H1 (cell line): ENCODE measurements around the gene MEIS3. TPM values are rescaled to one million over a fixed set of nuclear protein-coding genes. Genes with fewer than 3 reads are reported as not detected.

ENCODE experiments used
- CTCF ChIA-PET: fragments of 300-600 bp; sonication (Branson Sonifier 250); formaldehyde crosslinking; loops from one replicate; lab custom pipeline; 2021; ENCODE audit not compliant: partially characterized antibody; lab: Charles Lee
- POLR2A ChIA-PET: fragments of 300-600 bp; sonication (Branson Sonifier 250); formaldehyde crosslinking; loops from one replicate; lab custom pipeline; 2021; ENCODE audit warnings: inconsistent platforms; ENCODE audit not compliant: partially characterized antibody; lab: Charles Lee
- DNase-seq, 2 experiments: peaks; one replicate each; pipeline versions ENCODE4 v3.0.0 to v3.0.0-alpha.2; 2010 to 2022; ENCODE audit warnings: low spot score in 2 of 2, low read depth in 1 of 2, mixed read lengths in 1 of 2
- FAIRE-seq: peaks from 2 replicates; lab custom pipeline; 2011; peaks lifted over from hg19 to GRCh38; lab: Jason Lieb, UNC
- H2AFZ ChIP-seq: 2 replicates; pipeline ENCODE4 v1.8.1; 2012; ENCODE audit warnings: low read length, inconsistent platforms
- H2AK5ac ChIP-seq: 2 replicates; pipeline ENCODE4 v1.6.1; 2013; ENCODE audit warnings: low read depth, low read length
- H2BK120ac ChIP-seq: replicated peaks from 2 replicates; pipeline ENCODE3; 2013; ENCODE audit warnings: low read depth, low read length, inconsistent platforms
- H2BK12ac ChIP-seq: 2 replicates; pipeline ENCODE4 v1.6.1; 2013; ENCODE audit warnings: low read depth, low read length
- H2BK15ac ChIP-seq: 2 replicates; pipeline ENCODE4 v1.6.1; 2013; ENCODE audit warnings: low read length
- H2BK20ac ChIP-seq: 2 replicates; pipeline ENCODE4 v1.6.1; 2013; ENCODE audit warnings: low read length
- H2BK5ac ChIP-seq: 2 replicates; pipeline ENCODE4 v1.6.1; 2013; ENCODE audit warnings: low read depth, low read length
- H3K14ac ChIP-seq: 2 replicates; pipeline ENCODE4 v1.6.1; 2013; ENCODE audit warnings: inconsistent platforms; ENCODE audit not compliant: insufficient read length
- H3K18ac ChIP-seq: 2 replicates; pipeline ENCODE4 v1.6.1; 2013; ENCODE audit warnings: low read length; ENCODE audit errors: extremely low read depth
- H3K23ac ChIP-seq: 2 replicates; pipeline ENCODE4 v1.6.1; 2013; ENCODE audit warnings: inconsistent platforms; ENCODE audit not compliant: insufficient read length
- H3K23me2 ChIP-seq: 2 replicates; pipeline ENCODE4 v1.6.1; 2013; ENCODE audit warnings: low read depth, low read length
- H3K27ac ChIP-seq: 2 replicates; pipeline ENCODE4 v1.6.1; 2011; ENCODE audit warnings: low read depth, low read length, inconsistent platforms
- H3K27me3 ChIP-seq, 4 experiments: replicated peaks in 1 of 4; 1 replicate in 1 of 4; 2 replicates in 3 of 4; pipeline versions ENCODE4 v1.6.1 to v1.8.1; 2011 to 2013; ENCODE audit warnings: low read length in 3 of 4, mild to moderate bottlenecking in 3 of 4, inconsistent platforms in 2 of 4, mixed read lengths in 2 of 4, moderate library complexity in 1 of 4; ENCODE audit not compliant: control insufficient read depth in 3 of 4, insufficient read depth in 3 of 4; ENCODE audit errors: extremely low read depth in 1 of 4
- H3K36me3 ChIP-seq, 4 experiments: 2 replicates each; pipeline versions ENCODE4 v1.6.1 to v1.8.1; 2011 to 2013; ENCODE audit warnings: mild to moderate bottlenecking in 4 of 4, low read length in 3 of 4, moderate library complexity in 2 of 4, control low read depth in 1 of 4, inconsistent platforms in 1 of 4; ENCODE audit not compliant: insufficient read depth in 4 of 4, control insufficient read depth in 2 of 4
- H3K4ac ChIP-seq: replicated peaks from 2 replicates; pipeline ENCODE3; 2013; ENCODE audit warnings: low read length, low read depth, mixed read lengths, inconsistent platforms; ENCODE audit not compliant: insufficient read length
- H3K4me1 ChIP-seq, 4 experiments: replicated peaks in 1 of 4; 1 replicate in 1 of 4; 2 replicates in 3 of 4; pipeline versions ENCODE4 v1.6.1 to v1.8.1; 2011 to 2013; ENCODE audit warnings: low read length in 3 of 4, inconsistent platforms in 2 of 4, mixed read lengths in 1 of 4; ENCODE audit not compliant: insufficient read depth in 4 of 4, control insufficient read depth in 3 of 4
- H3K4me2 ChIP-seq, 2 experiments: 2 replicates each; pipeline versions ENCODE4 v1.6.1 to v1.8.1; 2011 to 2013; ENCODE audit warnings: low read depth in 2 of 2, low read length in 2 of 2, control low read depth in 1 of 2, inconsistent platforms in 1 of 2, mild to moderate bottlenecking in 1 of 2; ENCODE audit not compliant: insufficient read depth in 1 of 2
- H3K4me3 ChIP-seq, 4 experiments: fragments of 200-600, 300-600 bp in 1 of 4; sonication (generic), shearing (Covaris generic), sonication (Bioruptor Twin) in 1 of 4; 2 replicates each; pipeline versions ENCODE4 v1.5.1 to v1.8.1; 2011 to 2016; ENCODE audit warnings: low read length in 4 of 4, low read depth in 3 of 4, control low read depth in 2 of 4, inconsistent platforms in 2 of 4, mild to moderate bottlenecking in 2 of 4, mixed read lengths in 1 of 4, moderate library complexity in 1 of 4; ENCODE audit not compliant: insufficient read depth in 2 of 4; ENCODE audit errors: extremely low read depth in 1 of 4
- H3K56ac ChIP-seq: replicated peaks from 2 replicates; pipeline ENCODE3; 2013; ENCODE audit warnings: low read depth, mild to moderate bottlenecking, mixed read lengths, low read length, inconsistent platforms; ENCODE audit not compliant: insufficient read length
- H3K79me1 ChIP-seq: 2 replicates; pipeline ENCODE4 v1.6.1; 2013; ENCODE audit warnings: low read depth, low read length, control low read depth
- H3K79me2 ChIP-seq, 2 experiments: 2 replicates each; pipeline versions ENCODE4 v1.6.1 to v1.8.1; 2012 to 2013; ENCODE audit warnings: low read length in 2 of 2, mild to moderate bottlenecking in 2 of 2, inconsistent platforms in 1 of 2; ENCODE audit not compliant: insufficient read depth in 2 of 2, control insufficient read depth in 1 of 2
- H3K9ac ChIP-seq, 4 experiments: replicated peaks in 1 of 4; 1 replicate in 1 of 4; 2 replicates in 3 of 4; pipeline versions ENCODE4 v1.6.1 to v1.8.1; 2011 to 2013; ENCODE audit warnings: low read depth in 3 of 4, low read length in 3 of 4, control low read depth in 2 of 4, mild to moderate bottlenecking in 2 of 4, moderate library complexity in 2 of 4, inconsistent platforms in 1 of 4; ENCODE audit errors: extremely low read depth in 1 of 4
- H3K9me3 ChIP-seq, 2 experiments: 2 replicates each; pipeline versions ENCODE4 v1.6.1 to v1.8.1; 2012 to 2013; ENCODE audit warnings: mild to moderate bottlenecking in 2 of 2, moderate library complexity in 2 of 2, control low read depth in 1 of 2, inconsistent platforms in 1 of 2, low read depth in 1 of 2, low read length in 1 of 2, mixed read lengths in 1 of 2; ENCODE audit not compliant: insufficient read depth in 2 of 2
- H4K20me1 ChIP-seq, 2 experiments: replicated peaks in 1 of 2; 2 replicates each; pipeline versions ENCODE3 to v1.8.1; 2011 to 2013; ENCODE audit warnings: inconsistent platforms in 2 of 2, low read length in 2 of 2, mild to moderate bottlenecking in 1 of 2; ENCODE audit not compliant: insufficient read depth in 2 of 2, control insufficient read depth in 1 of 2
- H4K5ac ChIP-seq: 2 replicates; pipeline ENCODE4 v1.6.1; 2013; ENCODE audit warnings: low read length, low read depth, mixed read lengths, inconsistent platforms; ENCODE audit not compliant: insufficient read length
- H4K8ac ChIP-seq: 2 replicates; pipeline ENCODE4 v1.8.0; 2013; ENCODE audit warnings: mild to moderate bottlenecking, moderate library complexity, low read length, inconsistent platforms; ENCODE audit not compliant: insufficient read depth; ENCODE audit errors: extremely low read depth
- H4K91ac ChIP-seq: replicated peaks from 2 replicates; pipeline ENCODE3; 2013; ENCODE audit warnings: low read length, mixed read lengths, inconsistent platforms; ENCODE audit not compliant: insufficient read length
- CTCF ChIP-seq, 3 experiments: IDR thresholded peaks; 1 replicate in 2 of 3; 2 replicates in 1 of 3; pipeline versions ENCODE4 v1.5.1 to v1.6.1; 2011; ENCODE audit warnings: low read length in 3 of 3, mild to moderate bottlenecking in 3 of 3, inconsistent platforms in 2 of 3, low read depth in 1 of 3, moderate library complexity in 1 of 3; ENCODE audit not compliant: insufficient read depth in 1 of 3; ENCODE audit errors: control extremely low read depth in 1 of 3
- E2F6 ChIP-seq: IDR thresholded peaks from 2 replicates; pipeline ENCODE4 v1.6.1; 2012; ENCODE audit warnings: inconsistent platforms
- FOSL1 ChIP-seq: IDR thresholded peaks from 2 replicates; pipeline ENCODE4 v1.6.1; 2011; ENCODE audit warnings: mild to moderate bottlenecking, low read depth, low read length, moderate library complexity; ENCODE audit not compliant: insufficient read depth
- KDM1A ChIP-seq: fragments of 200-600, 300-600 bp; sonication (generic); IDR thresholded peaks from 2 replicates; pipeline ENCODE4 v1.7.1; 2016; ENCODE audit warnings: mild to moderate bottlenecking, low read length, borderline replicate concordance
- KDM5A ChIP-seq: fragments of 200-600 bp; IDR thresholded peaks from 2 replicates; pipeline ENCODE4 v1.7.1; 2012; ENCODE audit warnings: mild to moderate bottlenecking, low read length, inconsistent platforms, mixed read lengths
- PHF8 ChIP-seq: fragments of 200-600 bp; sonication (generic); conservative IDR thresholded peaks from 2 replicates; pipeline ENCODE4 v1.7.1; 2012; ENCODE audit warnings: low read depth, mild to moderate bottlenecking, inconsistent platforms, low read length, moderate library complexity
- RBBP5 ChIP-seq: IDR thresholded peaks from 2 replicates; pipeline ENCODE4 v1.7.1; 2012; ENCODE audit warnings: low read depth, mild to moderate bottlenecking, inconsistent platforms, low read length, moderate library complexity, borderline replicate concordance
- SUZ12 ChIP-seq: fragments of 200-600 bp; sonication (generic); IDR thresholded peaks from 2 replicates; pipeline ENCODE4 v1.6.1; 2012; ENCODE audit warnings: mild to moderate bottlenecking, inconsistent platforms, low read length, moderate library complexity, mixed read lengths
- WGBS, 2 experiments: shearing (Covaris generic) in 1 of 2; methylation state at CpG; one replicate each; pipeline versions ENCODE4 v1.1.6 to v1.1.7; 2013 to 2015; ENCODE audit warnings: low lambda C conversion rate in 2 of 2, mixed read lengths in 2 of 2, inconsistent platforms in 1 of 2, low coverage in 1 of 2, missing lambda C conversion rate in 1 of 2; ENCODE audit not compliant: insufficient replicate concordance in 2 of 2, insufficient coverage in 1 of 2, insufficient read length in 1 of 2; ENCODE audit errors: extremely low coverage in 1 of 2, missing lambda C conversion rate in 1 of 2; 5-methylcytosine and 5-hydroxymethylcytosine counted together
- polyA plus RNA-seq, 7 experiments: library from polyadenylated mRNA; depleted of rRNA in 3 of 7; stranded (reverse) in 5 of 7; unstranded in 2 of 7; fragments of >200 nt in 5 of 7; fragments of 200-250 nt in 2 of 7; gene quantifications; 1 replicate in 5 of 7; 2 replicates in 1 of 7; 4 replicates in 1 of 7; pipeline versions ENCODE4 v1.2.1 to v1.2.3, GENCODE V29; 2011 to 2013; ENCODE audit warnings: missing spikeins in 2 of 7, mixed read lengths in 2 of 7
- total RNA-seq: library from RNA; stranded (reverse); fragmentation: NEBNext Ultra II Directional; extraction: Animal tissue kit (Norgen Biotek cat#: 25700); gene quantifications from 2 replicates; pipeline ENCODE4 v1.2.1, GENCODE V29; 2021

MEIS3 gene
- total and polyA plus RNA-seq, 2 of the 8 experiments (the other 6 are each of a cell fraction or from before 2014, with no cell fraction given) = 24.5 to 28.2 TPM

GRCh38 chr19:47363758-47364531 is 55.4 kb downstream of the MEIS3 start:
- no peak overlapping the region for H2AFZ ChIP-seq
- H2AK5ac ChIP-seq = no peak overlapping the region
- no peak overlapping the region for H3K4ac ChIP-seq
- H3K27ac ChIP-seq = no peak overlapping the region
- no peak overlapping the region for H3K56ac ChIP-seq
- H3K18ac ChIP-seq = no peak overlapping the region
- H3K4me1 ChIP-seq = no peaks in the 10 kb centered on the region
- H4K8ac ChIP-seq = no peak overlapping the region
- no peak overlapping the region for H2BK120ac ChIP-seq
- no peak overlapping the region for H2BK12ac ChIP-seq
- POLR2A ChIA-PET = interaction anchor here (1.1 to 1.2 kb wide), 2 partner anchors 14 to 39 kb away, joined by 3 to 5 read pairs; no protein-coding TSS in a partner anchor
- DNase-seq (no peak), FAIRE-seq (no peak)
- no peak overlapping the region for H3K4me3 ChIP-seq
- H2BK5ac ChIP-seq = no peak overlapping the region
- no peaks in the 10 kb centered on the region; the same call in 1 of the 2 replicates for H3K79me1 ChIP-seq
- H3K14ac ChIP-seq = no peak overlapping the region
- H3K23me2 ChIP-seq = no peaks in the 10 kb centered on the region
- no peaks in the 10 kb centered on the region for H3K79me2 ChIP-seq
- H2BK20ac ChIP-seq = no peak overlapping the region
- H3K9me3 ChIP-seq = no peaks in the 10 kb centered on the region
- no peak overlapping the region for H3K9ac ChIP-seq
- H4K5ac ChIP-seq = no peak overlapping the region
- no peak overlapping the region for H3K23ac ChIP-seq
- 95% methylated on average over 10 of the region's 13 CpGs; no CpG with 5 or more reads in 1 of the 2 experiments for WGBS, 2 experiments
- H3K36me3 ChIP-seq = peaks cover 26 to 63% (median 48%) of the 10 kb centered on the region in 4 experiments
- H4K20me1 ChIP-seq = peaks cover 3 to 9% of the 10 kb centered on the region in 2 experiments
- H3K4me2 ChIP-seq = no peak overlapping the region
- no peak overlapping the region for H4K91ac ChIP-seq
- no peak overlapping the region for H2BK15ac ChIP-seq
- H3K27me3 ChIP-seq = no peaks in the 10 kb centered on the region
- CTCF ChIA-PET = interaction anchor here (0.6 to 2.4 kb wide), 5 partner anchors 12 to 815 kb away, joined by 3 to 7 read pairs (median 3); no protein-coding TSS in a partner anchor
- no peak for TF ChIP-seq E2F6
- no peak for TF ChIP-seq KDM1A
- TF ChIP-seq CTCF (IDR thresholded peaks at IDR 0.05; ENCODE audit: control extremely low read depth in 1 of 3, insufficient read depth in 1 of 3, low read depth in 1 of 3, low read length in 3 of 3) = no peak
- TF ChIP-seq RBBP5 = no peak
- no peak for TF ChIP-seq FOSL1
- no peak for TF ChIP-seq SUZ12
- TF ChIP-seq KDM5A = no peak
- TF ChIP-seq PHF8 = no peak
